IMR-90 (cell line): ENCODE results near the gene KRTAP4-3. TPM values are rescaled to one million over a fixed set of nuclear protein-coding genes. Genes with fewer than 3 reads are reported as not detected.

ENCODE experiments used
- ATAC-seq: fragments of 200-7000 bp; cut with Tn5 transposase; 2 replicates; pipeline ENCODE4 v1.9.1; 2020; ENCODE audit warnings: low read depth, mild to moderate bottlenecking, moderate library complexity
- BruUV-seq: library from RNA; stranded (reverse); fragments of 400-500 nt; replicated peaks from 2 replicates; lab custom pipeline; 2021; lab: Mats Ljungman, UMichigan
- CTCF ChIA-PET: fragments of 300-600 bp; formaldehyde crosslinking; extraction: SDS; loops from one replicate; lab custom pipeline; 2021; ENCODE audit warnings: antibody characterized with exemption; lab: Yijun Ruan, JAX
- POLR2A ChIA-PET: fragments of 300-600 bp; sonication (Branson Sonifier 250); formaldehyde crosslinking; loops from one replicate; lab custom pipeline; 2022; ENCODE audit warnings: antibody characterized with exemption; ENCODE audit not compliant: unreplicated experiment; lab: Charles Lee
- DNase-seq: peaks from one replicate; pipeline ENCODE4 v3.0.0; 2013
- H2AFZ ChIP-seq: replicated peaks from 2 replicates; pipeline ENCODE3; 2013; ENCODE audit warnings: low read length, mild to moderate bottlenecking; ENCODE audit not compliant: poor library complexity
- H2AK5ac ChIP-seq: 2 replicates; pipeline ENCODE4 v1.6.1; 2013; ENCODE audit warnings: low read depth, low read length, inconsistent platforms
- H2AK9ac ChIP-seq: replicated peaks from 2 replicates; pipeline ENCODE3; 2013; ENCODE audit warnings: mild to moderate bottlenecking, low read depth, low read length, moderate library complexity; ENCODE audit not compliant: poor library complexity
- H2BK120ac ChIP-seq: 2 replicates; pipeline ENCODE4 v1.6.1; 2013; ENCODE audit warnings: low read depth, low read length, inconsistent platforms
- H2BK15ac ChIP-seq: 3 replicates; pipeline ENCODE4 v1.6.1; 2013; ENCODE audit warnings: low read depth, low read length, inconsistent platforms
- H2BK20ac ChIP-seq: 2 replicates; pipeline ENCODE4 v1.6.1; 2013; ENCODE audit warnings: low read depth, mild to moderate bottlenecking, inconsistent platforms, low read length, moderate library complexity
- H2BK5ac ChIP-seq: 2 replicates; pipeline ENCODE4 v1.6.1; 2013; ENCODE audit warnings: mild to moderate bottlenecking, low read depth, low read length, inconsistent platforms; ENCODE audit not compliant: poor library complexity, severe bottlenecking
- H3K14ac ChIP-seq: replicated peaks from 2 replicates; pipeline ENCODE4 v1.6.1; 2013; ENCODE audit warnings: low read depth, low read length, inconsistent platforms
- H3K18ac ChIP-seq: 2 replicates; pipeline ENCODE4 v1.6.1; 2013; ENCODE audit warnings: low read depth, low read length, control low read depth
- H3K23ac ChIP-seq: 2 replicates; pipeline ENCODE4 v1.6.1; 2013; ENCODE audit warnings: low read depth, low read length, inconsistent platforms
- H3K27ac ChIP-seq: 2 replicates; pipeline ENCODE4 v1.5.1; 2013; ENCODE audit warnings: mild to moderate bottlenecking, control low read depth, low read length; ENCODE audit not compliant: insufficient read depth
- H3K27me3 ChIP-seq: 2 replicates; pipeline ENCODE4 v1.6.1; 2013; ENCODE audit warnings: low read length; ENCODE audit not compliant: control insufficient read depth, insufficient read depth
- H3K36me3 ChIP-seq: 2 replicates; pipeline ENCODE4 v1.6.1; 2013; ENCODE audit warnings: low read length, mixed read lengths; ENCODE audit not compliant: control insufficient read depth, insufficient read depth
- H3K4ac ChIP-seq: 2 replicates; pipeline ENCODE4 v1.6.1; 2013; ENCODE audit warnings: low read depth, low read length, inconsistent platforms
- H3K4me1 ChIP-seq: 2 replicates; pipeline ENCODE4 v1.6.1; 2013; ENCODE audit warnings: low read length, mixed read lengths; ENCODE audit not compliant: control insufficient read depth, insufficient read depth
- H3K4me2 ChIP-seq: 2 replicates; pipeline ENCODE4 v1.6.1; 2013; ENCODE audit warnings: low read depth, mild to moderate bottlenecking, control low read depth, low read length, moderate library complexity
- H3K4me3 ChIP-seq: 2 replicates; pipeline ENCODE4 v1.5.1; 2013; ENCODE audit warnings: low read depth, mild to moderate bottlenecking, control low read depth, low read length, moderate library complexity; ENCODE audit not compliant: insufficient read depth
- H3K56ac ChIP-seq: 2 replicates; pipeline ENCODE4 v1.6.1; 2013; ENCODE audit warnings: low read length, inconsistent platforms; ENCODE audit not compliant: insufficient read depth; ENCODE audit errors: extremely low read depth
- H3K79me1 ChIP-seq, 2 experiments: 2 replicates each; pipeline ENCODE4 v1.6.1; 2013; ENCODE audit warnings: low read length in 2 of 2, inconsistent platforms in 1 of 2, low read depth in 1 of 2
- H3K9ac ChIP-seq: 2 replicates; pipeline ENCODE4 v1.6.1; 2013; ENCODE audit warnings: low read depth, low read length, control low read depth
- H3K9me1 ChIP-seq: 2 replicates; pipeline ENCODE4 v1.6.1; 2013; ENCODE audit warnings: low read length, inconsistent platforms; ENCODE audit not compliant: insufficient read depth
- H3K9me3 ChIP-seq: 2 replicates; pipeline ENCODE4 v1.6.1; 2013; ENCODE audit warnings: low read length; ENCODE audit not compliant: control insufficient read depth, insufficient read depth
- H4K20me1 ChIP-seq: 2 replicates; pipeline ENCODE4 v1.6.1; 2013; ENCODE audit warnings: low read length, inconsistent platforms; ENCODE audit not compliant: insufficient read depth
- H4K5ac ChIP-seq: 2 replicates; pipeline ENCODE4 v1.6.1; 2013; ENCODE audit warnings: mild to moderate bottlenecking, low read depth, low read length, control low read depth
- H4K8ac ChIP-seq, 2 experiments: 2 replicates each; pipeline ENCODE4 v1.6.1; 2013; ENCODE audit warnings: low read depth in 2 of 2, low read length in 2 of 2, control low read depth in 1 of 2, inconsistent platforms in 1 of 2
- H4K91ac ChIP-seq: 2 replicates; pipeline ENCODE4 v1.6.1; 2013; ENCODE audit warnings: low read depth, low read length, inconsistent platforms; ENCODE audit not compliant: insufficient read depth
- BHLHE40 ChIP-seq: fragments of 150-350 bp; IDR thresholded peaks from 2 replicates; pipeline ENCODE4 v1.6.1; 2016; ENCODE audit warnings: mild to moderate bottlenecking, low read depth, low read length
- CEBPB ChIP-seq: IDR thresholded peaks from 2 replicates; pipeline ENCODE4 v1.6.1; 2012; ENCODE audit warnings: low read depth, low read length, improper control_type of control experiment
- CHD1 ChIP-seq: IDR thresholded peaks from 2 replicates; pipeline ENCODE4 v1.6.1; 2012; ENCODE audit warnings: low read depth, low read length, improper control_type of control experiment
- CTCF ChIP-seq: conservative IDR thresholded peaks from 2 replicates; pipeline ENCODE4 v1.5.1; 2012; ENCODE audit warnings: mild to moderate bottlenecking, low read depth, low read length, improper control_type of control experiment
- ELK1 ChIP-seq: fragments of 150-350 bp; IDR thresholded peaks from 2 replicates; pipeline ENCODE4 v1.6.1; 2016; ENCODE audit warnings: low read depth, mild to moderate bottlenecking, low read length, moderate library complexity, borderline replicate concordance
- FOS ChIP-seq: fragments of 150-350 bp; IDR thresholded peaks from 2 replicates; pipeline ENCODE4 v1.6.1; 2016; ENCODE audit warnings: low read depth, low read length
- MAFK ChIP-seq: IDR thresholded peaks from 2 replicates; pipeline ENCODE4 v1.6.1; 2012; ENCODE audit warnings: low read depth, low read length, improper control_type of control experiment
- MAZ ChIP-seq: IDR thresholded peaks from 2 replicates; pipeline ENCODE4 v1.6.1; 2012; ENCODE audit warnings: low read depth, mild to moderate bottlenecking, low read length, improper control_type of control experiment, moderate library complexity, borderline replicate concordance
- MXI1 ChIP-seq: IDR thresholded peaks from 2 replicates; pipeline ENCODE4 v1.6.1; 2012; ENCODE audit warnings: low read depth, mild to moderate bottlenecking, low read length, moderate library complexity, borderline replicate concordance
- NFE2L2 ChIP-seq: fragments of 150-350 bp; IDR thresholded peaks from 2 replicates; pipeline ENCODE4 v1.6.1; 2016; ENCODE audit warnings: low read depth, mild to moderate bottlenecking, low read length
- POLR2A ChIP-seq: IDR thresholded peaks from 2 replicates; pipeline ENCODE4 v1.6.1; 2012; ENCODE audit warnings: mild to moderate bottlenecking, low read depth, low read length
- RAD21 ChIP-seq: IDR thresholded peaks from 2 replicates; pipeline ENCODE4 v1.6.1; 2012; ENCODE audit warnings: low read length, improper control_type of control experiment
- RCOR1 ChIP-seq: IDR thresholded peaks from 2 replicates; pipeline ENCODE4 v1.6.1; 2012; ENCODE audit warnings: mild to moderate bottlenecking, low read length, improper control_type of control experiment; ENCODE audit not compliant: insufficient replicate concordance
- RFX5 ChIP-seq: IDR thresholded peaks from 2 replicates; pipeline ENCODE4 v1.8.0; 2012; ENCODE audit warnings: low read depth, mild to moderate bottlenecking, low read length, moderate library complexity
- SMC3 ChIP-seq: fragments of 150-350 bp; IDR thresholded peaks from 2 replicates; pipeline ENCODE4 v1.6.1; 2016; ENCODE audit warnings: low read depth, mild to moderate bottlenecking, antibody characterized with exemption, low read length, moderate library complexity
- USF2 ChIP-seq: fragments of 150-350 bp; IDR thresholded peaks from 2 replicates; pipeline ENCODE4 v1.6.1; 2017; ENCODE audit warnings: mild to moderate bottlenecking, antibody characterized with exemption, low read length, low read depth
- WGBS, 2 experiments: methylation state at CpG; one replicate each; pipeline versions ENCODE4 v1.1.5 to v1.1.7; 2013; ENCODE audit warnings: missing lambda C conversion rate in 2 of 2; ENCODE audit not compliant: insufficient read length in 1 of 2; ENCODE audit errors: extremely low coverage in 2 of 2; 5-methylcytosine and 5-hydroxymethylcytosine counted together
- dilution Hi-C: fragments of 300-500 bp; cut with HindIII; formaldehyde crosslinking; loops from one replicate; pipeline ENCODE4 v1.14.3; 2018; ENCODE audit warnings: low sequenced_read_pairs; ENCODE audit not compliant: unreplicated experiment
- in situ Hi-C: fragments of 300-500 bp; cut with MboI; formaldehyde crosslinking; loops from 3 replicates; pipeline ENCODE4 v1.14.3; 2019; ENCODE audit warnings: low sequenced_read_pairs, inconsistent platforms, mixed read lengths
- intact Hi-C: fragments of 100-400 bp; cut with micrococcal nuclease; formaldehyde crosslinking; loops from 2 replicates; pipeline ENCODE4 v1.10.0; 2022
- polyA plus RNA-seq, 3 experiments: library from polyadenylated mRNA; depleted of rRNA; stranded (reverse); fragments of >200 nt; gene quantifications; 2 replicates each; pipeline ENCODE4 v1.2.3, GENCODE V29; 2012; ENCODE audit warnings: low replicate concordance in 1 of 3
- total RNA-seq: library from RNA; depleted of rRNA; stranded (reverse); fragments of >200 nt; gene quantifications from 2 replicates; pipeline ENCODE4 v1.2.3, GENCODE V29; 2012

Gene KRTAP4-3
- total and polyA plus RNA-seq, 2 of the 4 experiments (the other 2 are of a cell fraction), result not detected

GRCh38 chr17:41186872-41187271 is 18.9 kb upstream of the KRTAP4-3 start:
- no peak overlapping the region for H3K27ac ChIP-seq
- H3K79me1 ChIP-seq, result no peaks in the 10 kb centered on the region
- H3K4ac ChIP-seq, result no peak overlapping the region
- BruUV-seq, result no TSS peak
- no peak overlapping the region for H2AK5ac ChIP-seq
- no peaks in the 10 kb centered on the region for H4K20me1 ChIP-seq
- no peak for ATAC-seq
- no peak overlapping the region for H3K23ac ChIP-seq
- DNase-seq, result no peak
- no peak overlapping the region for H2BK15ac ChIP-seq
- H3K9ac ChIP-seq, result no peak overlapping the region
- no peak overlapping the region for H2BK20ac ChIP-seq
- 100% methylated on average over 1 of the region's 2 CpGs; no CpG with 5 or more reads in 1 of the 2 experiments for WGBS, 2 experiments
- in situ Hi-C loops, result no loop called here
- POLR2A ChIA-PET, result no interaction called here
- H3K4me1 ChIP-seq, result no peaks in the 10 kb centered on the region
- CTCF ChIA-PET, result no interaction called here
- peaks cover 6% of the 10 kb centered on the region for H3K27me3 ChIP-seq
- H3K9me1 ChIP-seq, result no peaks in the 10 kb centered on the region
- H3K4me2 ChIP-seq, result no peak overlapping the region
- H3K36me3 ChIP-seq, result no peaks in the 10 kb centered on the region
- no peaks in the 10 kb centered on the region; the same call in 1 of the 2 replicates for H3K9me3 ChIP-seq
- no peak overlapping the region for H3K14ac ChIP-seq
- TF ChIP-seq RFX5, result no peak
- no peak for TF ChIP-seq MAFK
- no peak for TF ChIP-seq NFE2L2
- TF ChIP-seq MAZ, result no peak
- TF ChIP-seq CTCF, result no peak
- no peak for TF ChIP-seq BHLHE40
- TF ChIP-seq SMC3, result no peak
- TF ChIP-seq FOS, result no peak
- no peak for TF ChIP-seq RCOR1
- TF ChIP-seq MXI1, result no peak
- no peak for TF ChIP-seq RAD21
- no peak for TF ChIP-seq ELK1
- no peak for TF ChIP-seq CEBPB
- TF ChIP-seq USF2, result no peak
- TF ChIP-seq POLR2A, result no peak
- TF ChIP-seq CHD1, result no peak
- intact Hi-C loops, result no loop called here
- H3K56ac ChIP-seq, result no peak overlapping the region
- H3K4me3 ChIP-seq, result no peak overlapping the region
- H4K91ac ChIP-seq, result no peak overlapping the region
- H4K8ac ChIP-seq, result no peak overlapping the region
- no peak overlapping the region for H4K5ac ChIP-seq
- H2AFZ ChIP-seq, result no peak overlapping the region
- H2BK5ac ChIP-seq, result no peak overlapping the region
- no peak overlapping the region for H2BK120ac ChIP-seq
- H3K18ac ChIP-seq, result no peak overlapping the region
- H2AK9ac ChIP-seq, result no peak overlapping the region
- dilution Hi-C loops, result no loop called here
